WTC11 (cell line): Measurements from ENCODE around the gene NCSTN. TPM values are rescaled to one million over a fixed set of nuclear protein-coding genes. Genes with fewer than 3 reads are reported as not detected.

ENCODE experiments used
- ATAC-seq: fragments of 200-7000 bp; cut with Tn5 transposase; 2 replicates; pipeline ENCODE4 v1.10.0; 2021; ENCODE audit warnings: mild to moderate bottlenecking, moderate library complexity
- CTCF ChIA-PET: fragments of 300-600 bp; sonication (Branson Sonifier 250); formaldehyde crosslinking; loops from one replicate; lab custom pipeline; 2021; ENCODE audit warnings: antibody characterized with exemption; lab: Charles Lee
- POLR2A ChIA-PET: fragments of 350-600 bp; sonication (Branson Sonifier 250); formaldehyde crosslinking; loops from one replicate; lab custom pipeline; 2021; ENCODE audit warnings: antibody characterized with exemption; lab: Charles Lee
- DNase-seq: peaks from one replicate; pipeline ENCODE4 v3.0.0; 2021; ENCODE audit warnings: low spot score
- H3K27ac Mint-ChIP-seq: 2 replicates; pipeline ENCODE4 v1.8.0; 2021; ENCODE audit warnings: mixed read lengths
- H3K27me3 Mint-ChIP-seq: 2 replicates; pipeline ENCODE4 v1.8.0; 2021; ENCODE audit warnings: low read depth, mild to moderate bottlenecking, moderate library complexity, mixed read lengths
- H3K36me3 Mint-ChIP-seq: 2 replicates; pipeline ENCODE4 v1.8.0; 2021; ENCODE audit warnings: mixed read lengths
- H3K4me1 Mint-ChIP-seq: 2 replicates; pipeline ENCODE4 v1.8.0; 2022; ENCODE audit warnings: mixed read lengths
- H3K4me3 Mint-ChIP-seq: 2 replicates; pipeline ENCODE4 v1.8.0; 2021; ENCODE audit warnings: mild to moderate bottlenecking, moderate library complexity, mixed read lengths
- H3K9me3 Mint-ChIP-seq: 2 replicates; pipeline ENCODE4 v1.8.0; 2021; ENCODE audit warnings: mixed read lengths
- AR ChIP-seq: fragments of 250-450 bp; sonication (Bioruptor Pico); IDR thresholded peaks from 2 replicates; pipeline ENCODE4 v1.9.0; 2021; ENCODE audit warnings: mild to moderate bottlenecking
- ARID4B ChIP-seq: sonication (generic); formaldehyde crosslinking; IDR thresholded peaks from 2 replicates; pipeline ENCODE4 v1.8.0; 2023; ENCODE audit warnings: missing genetic modification reagents, mild to moderate bottlenecking, borderline replicate concordance
- ATF6 ChIP-seq: sonication (generic); formaldehyde crosslinking; IDR thresholded peaks from 2 replicates; pipeline ENCODE4 v1.8.1; 2023; ENCODE audit warnings: mild to moderate bottlenecking, missing genetic modification reagents
- CTCF ChIP-seq: fragments of 200-600 bp; IDR thresholded peaks from 2 replicates; pipeline ENCODE4 v1.8.0; 2022; ENCODE audit warnings: antibody characterized with exemption
- FOXK1 ChIP-seq: sonication (generic); formaldehyde crosslinking; IDR thresholded peaks from 2 replicates; pipeline ENCODE4 v1.8.0; 2022; ENCODE audit warnings: mild to moderate bottlenecking, moderate library complexity, missing genetic modification reagents
- NFE2L1 ChIP-seq: sonication (generic); formaldehyde crosslinking; IDR thresholded peaks from 2 replicates; pipeline ENCODE4 v1.8.1; 2023; ENCODE audit warnings: missing genetic modification reagents
- NFYB ChIP-seq: sonication (generic); formaldehyde crosslinking; conservative IDR thresholded peaks from 2 replicates; pipeline ENCODE4 v1.8.0; 2022; ENCODE audit warnings: low read depth, missing genetic modification reagents
- RORB ChIP-seq: fragments of 250-450 bp; sonication (Bioruptor Pico); IDR thresholded peaks from 2 replicates; pipeline ENCODE4 v1.9.0; 2021; ENCODE audit warnings: mild to moderate bottlenecking
- SMAD3 ChIP-seq: sonication (generic); formaldehyde crosslinking; IDR thresholded peaks from 2 replicates; pipeline ENCODE4 v1.8.0; 2022; ENCODE audit warnings: missing genetic modification reagents, mild to moderate bottlenecking, borderline replicate concordance
- ZBTB43 ChIP-seq: sonication (generic); formaldehyde crosslinking; IDR thresholded peaks from 2 replicates; pipeline ENCODE4 v1.8.1; 2023; ENCODE audit warnings: mild to moderate bottlenecking, missing genetic modification reagents
- ZMAT4 ChIP-seq: fragments of 250-450 bp; sonication (Bioruptor Pico); IDR thresholded peaks from 2 replicates; pipeline ENCODE4 v1.9.0; 2021; ENCODE audit warnings: mild to moderate bottlenecking
- ZNF121 ChIP-seq: sonication (generic); formaldehyde crosslinking; IDR thresholded peaks from 2 replicates; pipeline ENCODE4 v1.8.0; 2023; ENCODE audit warnings: missing genetic modification reagents
- ZNF263 ChIP-seq: sonication (generic); formaldehyde crosslinking; IDR thresholded peaks from 2 replicates; pipeline ENCODE4 v1.8.1; 2022; ENCODE audit warnings: low read depth, mild to moderate bottlenecking, moderate library complexity, missing genetic modification reagents
- ZNF425 ChIP-seq: fragments of 250-450 bp; sonication (Bioruptor Pico); conservative IDR thresholded peaks from 2 replicates; pipeline ENCODE4 v1.9.0; 2021; ENCODE audit warnings: mild to moderate bottlenecking
- ZNF512 ChIP-seq: sonication (generic); formaldehyde crosslinking; IDR thresholded peaks from 2 replicates; pipeline ENCODE4 v1.8.1; 2022; ENCODE audit warnings: missing genetic modification reagents, borderline replicate concordance
- ZNF532 ChIP-seq: fragments of 250-450 bp; sonication (Bioruptor Pico); IDR thresholded peaks from 2 replicates; pipeline ENCODE4 v1.9.0; 2021; ENCODE audit warnings: mild to moderate bottlenecking, borderline replicate concordance
- total RNA-seq: library from RNA; stranded (reverse); gene quantifications from 3 replicates; pipeline ENCODE4 v1.2.3, GENCODE V29; 2021

The NCSTN gene
- total RNA-seq, 1 experiment from 2014 or later: 72.7 TPM

GRCh38 chr1:160403244-160403643 lies 60.1 kb downstream of the NCSTN start:
- peaks cover 79% of the 10 kb centered on the region for H3K4me1 Mint-ChIP-seq
- CTCF ChIA-PET: interaction anchor here (1.2 kb wide), 1 partner anchor 13 kb away, joined by 6 read pairs; no protein-coding TSS in a partner anchor
- no peak for ATAC-seq
- POLR2A ChIA-PET: no interaction called here
- no peak for DNase-seq
- H3K4me3 Mint-ChIP-seq: peak overlapping the region; percentile 26
- no peak overlapping the region for H3K27ac Mint-ChIP-seq
- H3K9me3 Mint-ChIP-seq: no peaks in the 10 kb centered on the region
- H3K36me3 Mint-ChIP-seq: no peaks in the 10 kb centered on the region; the same call in 1 of the 2 replicates
- H3K27me3 Mint-ChIP-seq: no peaks in the 10 kb centered on the region
- TF ChIP-seq ZBTB43 (CRISPR knock-in tag): no peak
- no peak for TF ChIP-seq FOXK1 (CRISPR knock-in tag)
- no peak for TF ChIP-seq AR
- no peak for TF ChIP-seq NFYB
- no peak for TF ChIP-seq ZNF263
- TF ChIP-seq ZNF512 (CRISPR knock-in tag): no peak
- TF ChIP-seq ZNF121: no peak
- TF ChIP-seq ZNF532 (CRISPR knock-in tag): no peak
- TF ChIP-seq SMAD3 (CRISPR knock-in tag): no peak
- no peak for TF ChIP-seq ZMAT4
- TF ChIP-seq ZNF425 (CRISPR knock-in tag): no peak
- TF ChIP-seq ATF6 (CRISPR knock-in tag): no peak
- no peak for TF ChIP-seq NFE2L1 (CRISPR knock-in tag)
- no peak for TF ChIP-seq RORB (CRISPR knock-in tag)
- TF ChIP-seq ARID4B (CRISPR knock-in tag): no peak
- no peak for TF ChIP-seq CTCF
